Skin epidermis (tissue), 12 donors: ENCODE measurements around the gene NDST3.

Experiments
- H3K27ac ChIP-seq, 21 experiments: fragments of 200-600 bp; sonication (generic) in 11 of 21; one replicate each; pipeline ENCODE4 v1.5.0; 2020; ENCODE audit warnings: mild to moderate bottlenecking in 3 of 21, inconsistent platforms in 2 of 21, moderate library complexity in 2 of 21
- H3K4me3 ChIP-seq, 7 experiments: fragments of 200-600 bp; sonication (generic) in 2 of 7; one replicate each; pipeline ENCODE4 v1.5.0; 2020; ENCODE audit warnings: inconsistent platforms in 2 of 7, mild to moderate bottlenecking in 2 of 7, moderate library complexity in 1 of 7

The NDST3 gene

GRCh38 chr4:118171381-118171780, 137.1 kb downstream of the NDST3 start:
- Histone ChIP-seq H3K27ac (no peak overlapping the region), H3K4me3 (no peak overlapping the region)

DNA sequence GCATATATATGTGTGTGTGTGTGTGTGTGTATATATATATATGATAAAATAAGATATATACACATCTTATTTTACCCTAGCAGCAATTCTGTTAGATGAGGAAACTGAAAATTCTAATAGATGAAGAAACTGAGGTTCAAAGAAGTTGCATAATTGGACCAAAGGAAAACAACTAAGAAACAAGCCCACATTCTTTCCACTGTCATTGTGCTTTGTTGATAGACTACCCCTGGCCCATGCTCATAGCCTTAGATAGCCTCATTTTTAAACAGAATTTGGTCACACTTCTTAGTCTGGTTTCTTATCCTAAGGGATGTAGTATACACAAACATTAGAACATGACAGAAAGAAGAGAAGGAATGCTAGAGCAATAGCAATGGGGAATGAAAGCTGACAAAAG, 138.8 kb downstream of the NDST3 start:
- H3K27ac ChIP-seq = no peak overlapping the region
- H3K4me3 ChIP-seq = no peak overlapping the region

GRCh38 chr4:118173956-118174725, 139.9 kb downstream of the NDST3 start:
- H3K4me3 ChIP-seq = no peak overlapping the region
- H3K27ac ChIP-seq = no peak overlapping the region

DNA sequence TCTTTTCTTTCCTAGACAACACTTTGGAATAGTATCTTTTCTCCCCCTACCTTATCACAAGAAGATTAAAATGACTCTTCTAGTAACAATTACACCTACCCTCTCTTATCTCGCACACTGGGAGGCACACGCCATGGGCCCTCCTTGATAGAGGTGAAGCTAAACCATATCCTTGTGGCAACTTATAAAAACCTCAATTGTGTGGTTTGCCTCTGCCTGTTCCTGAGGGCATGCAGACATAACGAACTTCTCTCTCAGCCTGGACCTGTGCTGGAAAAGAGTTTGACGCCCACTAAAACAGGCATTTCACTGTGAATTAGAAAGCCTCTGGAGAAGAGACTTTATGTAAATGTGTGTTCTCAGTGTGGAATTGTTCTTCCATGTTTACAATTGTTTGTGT, 141.2 kb downstream of the NDST3 start:
- Histone ChIP-seq H3K4me3 (no peak overlapping the region), H3K27ac (no peak overlapping the region)

GRCh38 chr4:118177126-118177525, 142.8 kb downstream of the NDST3 start:
- H3K4me3 ChIP-seq = no peak overlapping the region

GRCh38 chr4:118180776-118181175, 146.5 kb downstream of the NDST3 start:
- no peak overlapping the region for H3K4me3 ChIP-seq
- H3K27ac ChIP-seq = no peak overlapping the region

More at GRCh38 chr4:118177126-118177525, 142.8 kb downstream of the NDST3 start:
- no peak overlapping the region for H3K27ac ChIP-seq

GRCh38 chr4:118190903-118191302, 156.6 kb downstream of the NDST3 start:
- no peak overlapping the region for H3K27ac ChIP-seq
- no peak overlapping the region for H3K4me3 ChIP-seq

DNA sequence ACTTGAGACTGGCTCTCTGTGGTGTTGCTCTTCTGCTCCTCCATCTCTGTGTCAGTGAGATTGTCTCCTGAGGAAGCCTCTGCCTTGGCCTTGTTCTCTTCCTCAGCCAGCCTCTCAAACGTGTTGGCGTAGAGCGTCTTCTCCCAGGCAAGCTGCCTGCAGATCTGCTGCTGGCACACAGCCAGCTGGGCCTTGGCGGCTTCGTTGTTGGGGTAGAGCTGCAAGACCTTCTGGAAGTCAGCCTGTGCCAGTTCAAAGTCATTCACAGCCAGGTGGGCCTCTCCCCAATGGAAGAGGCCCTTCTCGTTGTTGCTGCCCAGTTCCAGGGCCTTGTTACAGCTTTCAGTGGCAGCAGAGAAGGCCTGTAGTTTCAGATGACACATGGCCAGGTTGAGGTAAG, 159.1 kb downstream of the NDST3 start:
- Histone ChIP-seq H3K27ac (no peak overlapping the region), H3K4me3 (no peak overlapping the region)

DNA sequence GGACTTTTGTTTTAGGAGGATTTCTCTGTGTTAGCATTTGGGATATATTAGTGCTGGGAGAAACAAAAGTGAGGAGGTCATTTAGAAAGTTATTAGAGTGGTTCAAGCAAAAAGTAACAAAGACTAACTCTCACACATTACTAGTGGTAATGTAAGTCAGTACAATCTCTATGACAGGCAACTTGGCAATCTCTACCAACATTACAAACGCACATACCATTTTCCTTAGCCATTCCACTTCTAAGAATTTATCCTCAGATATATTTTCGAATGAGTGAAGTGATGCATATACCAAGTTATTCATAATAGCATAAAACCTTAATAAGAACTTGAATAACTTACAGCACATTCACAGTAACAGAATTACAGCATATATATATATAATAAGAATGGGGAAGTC, 172.3 kb downstream of the NDST3 start:
- no peak overlapping the region for H3K4me3 ChIP-seq

DNA sequence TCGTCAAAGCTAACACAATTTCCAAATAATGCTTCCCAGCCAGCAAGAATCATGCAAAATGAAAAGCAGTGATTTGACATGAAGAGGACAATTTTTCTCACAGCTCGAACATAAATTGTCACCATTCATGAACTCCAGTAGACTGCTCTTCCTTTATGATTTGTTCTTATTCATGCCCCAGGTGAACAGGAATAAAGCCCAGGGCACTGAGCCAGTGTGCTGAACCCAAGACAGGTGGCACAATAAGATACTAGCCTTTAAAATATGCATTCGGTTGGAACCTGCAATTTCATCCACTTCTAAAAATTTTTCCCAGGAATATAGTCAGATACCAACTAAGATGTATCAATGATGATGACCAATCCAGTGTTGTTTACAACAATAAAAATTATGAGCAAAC, 178.8 kb downstream of the NDST3 start:
- H3K4me3 ChIP-seq = no peak overlapping the region
- no peak overlapping the region for H3K27ac ChIP-seq

More for the DNA sequence above, 172.3 kb downstream of the NDST3 start:
- H3K27ac ChIP-seq = no peak overlapping the region

- Histone ChIP-seq H3K4me3 (no peak overlapping the region), H3K27ac (no peak overlapping the region)
Measured at GRCh38 chr4:118215826-118216225, 181.5 kb downstream of the NDST3 start.

DNA sequence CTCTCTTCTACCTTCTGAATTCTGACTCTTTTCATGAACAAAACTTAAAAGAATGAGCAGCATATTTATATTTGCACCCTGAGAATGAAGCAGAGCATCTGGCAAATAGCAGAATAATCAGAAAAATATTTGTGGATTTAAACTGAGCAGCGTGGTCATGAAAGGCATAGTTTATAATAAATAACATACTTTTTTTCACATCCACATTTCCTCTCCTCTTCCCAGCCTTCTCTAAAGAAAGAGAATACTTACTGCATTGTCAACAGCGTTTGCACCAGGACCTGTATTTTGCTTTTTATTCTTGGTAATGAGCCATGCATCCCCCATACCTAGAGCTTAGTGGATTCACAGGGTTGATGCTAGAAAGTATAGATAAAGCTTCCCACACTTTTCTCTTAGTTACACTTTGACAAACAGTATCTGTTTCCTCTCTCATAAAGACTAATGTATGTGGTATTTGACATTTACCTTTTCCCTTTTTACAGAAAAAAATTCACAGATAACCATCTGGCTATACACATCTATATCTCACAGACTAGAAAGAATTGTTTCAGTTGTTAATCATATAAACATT, 187.0 kb downstream of the NDST3 start:
- Histone ChIP-seq H3K27ac (no peak overlapping the region), H3K4me3 (no peak overlapping the region)

DNA sequence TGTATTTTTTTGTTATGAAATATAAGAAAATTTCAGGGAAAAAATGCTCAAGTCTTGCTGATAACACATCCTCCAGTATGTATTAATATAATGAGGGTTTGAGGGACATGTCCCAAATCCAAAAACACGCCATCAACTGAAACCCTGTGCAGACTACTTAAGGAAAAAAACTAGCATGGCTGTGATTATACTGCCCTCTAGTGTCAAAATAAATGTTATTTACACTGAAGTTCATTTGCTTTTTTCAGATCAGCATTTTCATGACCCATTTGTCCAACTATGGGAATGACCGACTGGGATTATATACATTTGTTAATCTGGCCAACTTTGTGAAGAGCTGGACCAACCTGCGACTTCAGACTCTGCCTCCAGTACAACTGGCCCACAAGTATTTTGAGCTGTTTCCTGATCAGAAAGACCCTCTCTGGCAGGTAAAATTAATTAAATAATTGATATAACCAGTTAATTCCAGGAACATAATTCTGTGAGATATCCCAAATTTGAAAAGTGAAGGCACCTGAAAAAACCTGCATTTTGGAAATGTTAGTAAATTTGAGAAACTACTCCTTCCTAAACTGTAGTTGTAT, 190.1 kb downstream of the NDST3 start:
- H3K4me3 ChIP-seq = no peak overlapping the region
- no peak overlapping the region for H3K27ac ChIP-seq

DNA sequence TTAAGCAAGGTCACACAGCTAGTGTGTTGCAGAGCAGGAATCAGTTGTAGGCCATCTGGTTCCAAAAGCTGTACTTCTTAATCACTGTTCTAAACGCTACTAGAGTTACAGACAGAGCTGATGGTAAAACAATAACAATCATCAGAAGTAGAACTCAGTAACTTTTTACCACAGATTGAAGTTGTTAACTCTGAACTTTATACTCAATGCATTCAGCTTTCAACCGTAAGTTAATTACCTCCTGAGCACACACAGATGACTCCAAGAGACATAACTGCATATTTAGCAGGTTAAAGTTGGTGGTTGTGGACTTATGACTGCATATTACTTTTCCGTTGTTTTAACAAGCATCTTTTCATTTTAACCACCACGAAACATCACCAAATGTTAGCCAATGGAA, 191.2 kb downstream of the NDST3 start:
- Histone ChIP-seq H3K27ac (no peak overlapping the region), H3K4me3 (no peak overlapping the region)

- no peak overlapping the region for H3K4me3 ChIP-seq
- no peak overlapping the region for H3K27ac ChIP-seq
Measured at GRCh38 chr4:118226311-118227010, 192.2 kb downstream of the NDST3 start.

- no peak overlapping the region for H3K27ac ChIP-seq
Measured at GRCh38 chr4:118235566-118236120, 201.4 kb downstream of the NDST3 start.

DNA sequence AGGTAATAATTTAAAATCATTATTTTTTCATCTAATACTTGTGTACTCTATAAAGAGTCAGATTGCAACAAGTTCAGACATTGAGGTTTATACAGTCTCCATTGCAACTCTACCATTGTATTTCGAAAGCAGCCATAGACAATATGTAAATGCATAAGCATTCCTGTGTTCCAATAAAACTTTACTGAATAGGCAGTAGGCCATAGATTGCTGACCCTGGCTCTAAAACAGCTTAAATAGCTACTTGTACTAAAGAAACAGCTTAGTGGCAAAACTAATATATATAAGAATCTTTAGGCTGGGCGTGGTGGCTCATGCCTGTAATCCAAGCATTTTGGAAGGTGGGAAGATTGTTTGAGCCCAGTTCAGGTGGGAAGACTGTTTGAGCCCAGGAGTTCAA, 203.2 kb downstream of the NDST3 start:
- Histone ChIP-seq H3K27ac (no peak overlapping the region), H3K4me3 (no peak overlapping the region)

More at GRCh38 chr4:118235566-118236120, 201.4 kb downstream of the NDST3 start:
- no peak overlapping the region for H3K4me3 ChIP-seq

GRCh38 chr4:118249890-118250289, 215.6 kb downstream of the NDST3 start:
- Histone ChIP-seq H3K27ac (no peak overlapping the region), H3K4me3 (no peak overlapping the region)

- Histone ChIP-seq H3K4me3 (no peak overlapping the region), H3K27ac (no peak overlapping the region)
Measured at GRCh38 chr4:118254368-118254767, 220.1 kb downstream of the NDST3 start.

GRCh38 chr4:118259111-118259510, 224.8 kb downstream of the NDST3 start:
- no peak overlapping the region for H3K27ac ChIP-seq
- no peak overlapping the region for H3K4me3 ChIP-seq
